Fibroblast of lung (primary cell): ENCODE results near the gene HIVEP3. TPM values are rescaled to one million over a fixed set of nuclear protein-coding genes. Genes with fewer than 3 reads are reported as not detected.

ENCODE experiments used
- DNase-seq, 2 donors: peaks; one replicate each; pipeline versions ENCODE4 v3.0.0 to v3.0.0-alpha.2; 2010; ENCODE audit warnings: low read depth in 2 of 2
- H2AFZ ChIP-seq: 2 replicates; pipeline ENCODE4 v1.5.1; 2012; ENCODE audit warnings: low read length, control low read depth, inconsistent platforms
- H3K27ac ChIP-seq: 2 replicates; pipeline ENCODE4 v1.5.1; 2011; ENCODE audit warnings: low read length, control low read depth; ENCODE audit not compliant: insufficient read depth
- H3K27me3 ChIP-seq: 2 replicates; pipeline ENCODE4 v1.5.1; 2011; ENCODE audit warnings: mild to moderate bottlenecking, low read length; ENCODE audit not compliant: control insufficient read depth, insufficient read depth
- H3K36me3 ChIP-seq: 2 replicates; pipeline ENCODE4 v1.5.1; 2011; ENCODE audit warnings: low read length; ENCODE audit not compliant: control insufficient read depth, insufficient read depth
- H3K4me1 ChIP-seq: 2 replicates; pipeline ENCODE4 v1.5.1; 2011; ENCODE audit warnings: low read length; ENCODE audit not compliant: control insufficient read depth, insufficient read depth; ENCODE audit errors: extremely low read depth
- H3K4me2 ChIP-seq: 2 replicates; pipeline ENCODE4 v1.5.1; 2011; ENCODE audit warnings: low read length, control low read depth; ENCODE audit not compliant: insufficient read depth; ENCODE audit errors: extremely low read depth
- H3K4me3 ChIP-seq, 4 experiments: fragments of 200-600 bp in 1 of 4; sonication (generic) in 1 of 4; replicated peaks in 1 of 4; 2 replicates each; pipeline ENCODE4 v1.5.1; 2011 to 2016; ENCODE audit warnings: low read length in 4 of 4, low read depth in 3 of 4, mild to moderate bottlenecking in 3 of 4, control low read depth in 2 of 4, inconsistent platforms in 1 of 4, mixed read lengths in 1 of 4; ENCODE audit not compliant: insufficient read depth in 1 of 4; ENCODE audit errors: control extremely low read depth in 1 of 4
- H3K79me2 ChIP-seq: 2 replicates; pipeline ENCODE4 v1.5.1; 2012; ENCODE audit warnings: mild to moderate bottlenecking, low read length, inconsistent platforms; ENCODE audit not compliant: control insufficient read depth, insufficient read depth
- H3K9ac ChIP-seq: 2 replicates; pipeline ENCODE4 v1.5.1; 2011; ENCODE audit warnings: mild to moderate bottlenecking, low read length, control low read depth; ENCODE audit not compliant: insufficient read depth
- H3K9me3 ChIP-seq: 2 replicates; pipeline ENCODE4 v1.5.1; 2012; ENCODE audit warnings: low read depth, low read length; ENCODE audit not compliant: control insufficient read depth, insufficient read depth
- H4K20me1 ChIP-seq: 2 replicates; pipeline ENCODE4 v1.5.1; 2011; ENCODE audit warnings: low read length; ENCODE audit not compliant: control insufficient read depth, insufficient read depth; ENCODE audit errors: extremely low read depth
- EZH2 ChIP-seq: IDR thresholded peaks from 2 replicates; pipeline ENCODE4 v1.5.1; 2012; ENCODE audit warnings: low read length, control low read depth, mild to moderate bottlenecking; ENCODE audit errors: missing control alignments
- polyA plus RNA-seq, 2 donors: library from polyadenylated mRNA; depleted of rRNA in 1 of 2; stranded (reverse) in 1 of 2; unstranded in 1 of 2; fragments of >200 nt; gene quantifications; 2 replicates each; pipeline ENCODE4 v1.2.1, GENCODE V29; 2011 to 2012; ENCODE audit warnings: missing spikeins in 1 of 2
- total RNA-seq: library from RNA; depleted of rRNA; stranded (reverse); fragments of >200 nt; gene quantifications from 2 replicates; pipeline ENCODE4 v1.2.1, GENCODE V29; 2014
- TF ChIP-seq, protein P1 (sequence below), 2 donors: IDR thresholded peaks in 1 of 2; conservative IDR thresholded peaks in 1 of 2; 1 replicate in 1 of 2; 2 replicates in 1 of 2; pipeline ENCODE4 v1.5.1; 2011 to 2012; ENCODE audit warnings: low read length in 2 of 2, control low read depth in 1 of 2, inconsistent platforms in 1 of 2, low read depth in 1 of 2, mild to moderate bottlenecking in 1 of 2

The HIVEP3 gene
- total and polyA plus RNA-seq, 2 donors (not counting 1 experiment from before 2014, with no cell fraction given) = 0.83 to 3.2 TPM

DNA sequence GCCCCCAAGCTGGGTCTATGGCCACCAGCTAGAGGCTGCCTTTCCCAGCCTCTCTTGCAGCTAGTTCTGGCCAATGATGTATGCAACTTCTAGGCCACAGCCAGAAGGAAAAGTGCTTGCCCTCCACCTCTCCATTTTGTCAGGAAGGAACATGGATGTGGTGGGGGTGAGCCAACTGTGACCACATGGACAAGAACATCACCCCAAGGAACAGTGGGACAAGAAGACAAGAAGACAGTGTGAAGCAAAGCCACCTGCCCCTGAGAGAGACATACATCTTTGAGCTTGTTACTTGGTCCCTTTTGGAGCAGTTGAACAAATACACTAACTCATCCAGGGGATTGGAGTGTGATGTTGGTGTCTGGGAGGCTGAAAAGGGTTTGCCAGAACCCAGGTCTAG is 328.4 kb downstream of the HIVEP3 start:
- no peaks in the 10 kb centered on the region for H3K79me2 ChIP-seq
- no peak overlapping the region for H3K9ac ChIP-seq
- H4K20me1 ChIP-seq = no peaks in the 10 kb centered on the region
- no peak overlapping the region for H2AFZ ChIP-seq
- H3K4me1 ChIP-seq = no peaks in the 10 kb centered on the region
- no peaks in the 10 kb centered on the region for H3K9me3 ChIP-seq
- H3K4me3 ChIP-seq = no peak overlapping the region
- no peaks in the 10 kb centered on the region for H3K36me3 ChIP-seq
- no peak overlapping the region for H3K27ac ChIP-seq
- no peaks in the 10 kb centered on the region for H3K27me3 ChIP-seq
- DNase-seq = no peak
- no peak overlapping the region for H3K4me2 ChIP-seq
- TF ChIP-seq EZH2 = no peak
- TF ChIP-seq, protein P1, sequence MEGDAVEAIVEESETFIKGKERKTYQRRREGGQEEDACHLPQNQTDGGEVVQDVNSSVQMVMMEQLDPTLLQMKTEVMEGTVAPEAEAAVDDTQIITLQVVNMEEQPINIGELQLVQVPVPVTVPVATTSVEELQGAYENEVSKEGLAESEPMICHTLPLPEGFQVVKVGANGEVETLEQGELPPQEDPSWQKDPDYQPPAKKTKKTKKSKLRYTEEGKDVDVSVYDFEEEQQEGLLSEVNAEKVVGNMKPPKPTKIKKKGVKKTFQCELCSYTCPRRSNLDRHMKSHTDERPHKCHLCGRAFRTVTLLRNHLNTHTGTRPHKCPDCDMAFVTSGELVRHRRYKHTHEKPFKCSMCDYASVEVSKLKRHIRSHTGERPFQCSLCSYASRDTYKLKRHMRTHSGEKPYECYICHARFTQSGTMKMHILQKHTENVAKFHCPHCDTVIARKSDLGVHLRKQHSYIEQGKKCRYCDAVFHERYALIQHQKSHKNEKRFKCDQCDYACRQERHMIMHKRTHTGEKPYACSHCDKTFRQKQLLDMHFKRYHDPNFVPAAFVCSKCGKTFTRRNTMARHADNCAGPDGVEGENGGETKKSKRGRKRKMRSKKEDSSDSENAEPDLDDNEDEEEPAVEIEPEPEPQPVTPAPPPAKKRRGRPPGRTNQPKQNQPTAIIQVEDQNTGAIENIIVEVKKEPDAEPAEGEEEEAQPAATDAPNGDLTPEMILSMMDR (conservative IDR thresholded peaks at IDR 0.05 in 1 of 2, IDR thresholded peaks at IDR 0.05 in 1 of 2; ENCODE audit: low read depth in 1 of 2, low read length in 2 of 2) = no peak

DNA sequence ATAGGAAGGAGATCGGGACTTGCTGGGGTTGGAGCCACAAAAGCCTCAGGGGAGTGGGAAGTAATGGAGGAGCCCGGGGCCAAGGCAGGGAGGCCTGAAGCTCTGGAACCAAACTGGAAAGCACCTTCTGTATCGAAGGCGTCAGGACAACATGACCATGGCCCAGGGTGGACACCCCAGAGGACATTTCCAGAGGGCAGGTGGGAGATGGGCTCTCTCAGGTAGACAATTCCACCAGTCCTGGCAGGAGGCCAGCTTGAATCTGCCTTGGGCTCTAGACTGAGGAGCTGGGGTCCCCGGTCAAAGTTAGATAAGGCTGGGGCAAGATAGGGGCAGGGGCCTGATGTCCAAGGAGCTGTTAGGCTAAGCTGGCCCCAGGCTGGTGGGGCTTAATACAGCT is 329.3 kb downstream of the HIVEP3 start:
- H3K27me3 ChIP-seq = no peaks in the 10 kb centered on the region
- H2AFZ ChIP-seq = no peak overlapping the region
- H3K9me3 ChIP-seq = no peaks in the 10 kb centered on the region
- H3K79me2 ChIP-seq = no peaks in the 10 kb centered on the region
- H4K20me1 ChIP-seq = no peaks in the 10 kb centered on the region
- H3K4me2 ChIP-seq = no peak overlapping the region
- no peaks in the 10 kb centered on the region for H3K36me3 ChIP-seq
- H3K27ac ChIP-seq = no peak overlapping the region
- TF ChIP-seq, protein P1 (conservative IDR thresholded peaks at IDR 0.05 in 1 of 2, IDR thresholded peaks at IDR 0.05 in 1 of 2; ENCODE audit: low read depth in 1 of 2, low read length in 2 of 2) = no peak
- no peak for TF ChIP-seq EZH2
- H3K9ac ChIP-seq = no peak overlapping the region
- no peak for DNase-seq
- H3K4me1 ChIP-seq = no peaks in the 10 kb centered on the region
- H3K4me3 ChIP-seq = no peak overlapping the region

DNA sequence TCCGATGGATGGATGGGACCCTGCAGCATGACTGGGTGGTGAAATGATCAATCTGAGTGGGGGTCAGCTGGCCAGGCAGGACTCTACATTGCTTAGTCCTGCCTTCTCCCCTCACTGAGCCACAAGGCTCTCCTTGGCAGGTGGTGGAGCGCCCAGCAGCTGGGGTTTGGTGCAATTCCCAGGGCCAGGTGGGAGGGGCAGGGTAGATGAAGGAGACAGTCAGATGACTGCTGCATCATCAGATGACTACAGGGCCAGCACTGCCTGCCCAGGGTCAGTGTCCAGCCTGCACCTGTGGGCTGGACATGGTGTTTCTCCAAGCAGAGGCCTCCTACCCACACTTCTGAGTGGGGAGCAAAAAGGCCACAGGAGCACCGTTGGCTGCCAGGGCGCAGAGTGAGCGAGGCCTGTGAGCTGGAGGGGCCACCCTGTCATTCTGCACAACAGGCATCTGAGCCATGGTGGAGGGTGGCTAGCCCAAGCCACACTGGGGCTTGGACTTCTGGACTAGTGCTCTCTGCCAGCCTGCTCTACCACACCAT is 330.3 kb downstream of the HIVEP3 start:
- no peak for DNase-seq
- Histone ChIP-seq H3K36me3 (no peaks in the 10 kb centered on the region), H3K4me3 (no peak overlapping the region), H3K9ac (no peak overlapping the region), H4K20me1 (no peaks in the 10 kb centered on the region), H3K27me3 (no peaks in the 10 kb centered on the region), H3K4me1 (no peaks in the 10 kb centered on the region), H3K9me3 (no peaks in the 10 kb centered on the region), H3K79me2 (no peaks in the 10 kb centered on the region), H3K4me2 (no peak overlapping the region), H3K27ac (no peak overlapping the region), H2AFZ (no peak overlapping the region)
- TF ChIP-seq, protein P1 (conservative IDR thresholded peaks at IDR 0.05 in 1 of 2, IDR thresholded peaks at IDR 0.05 in 1 of 2; ENCODE audit: low read depth in 1 of 2, low read length in 2 of 2) = no peak
- no peak for TF ChIP-seq EZH2
